ENCODE measurements around the gene SLC46A3.
"Not testable (repeated sequence)": the region's sequence is repeated elsewhere in the genome, so short reads cannot be mapped to it uniquely, and the experiment has no call there.

The SLC46A3 gene

DNA sequence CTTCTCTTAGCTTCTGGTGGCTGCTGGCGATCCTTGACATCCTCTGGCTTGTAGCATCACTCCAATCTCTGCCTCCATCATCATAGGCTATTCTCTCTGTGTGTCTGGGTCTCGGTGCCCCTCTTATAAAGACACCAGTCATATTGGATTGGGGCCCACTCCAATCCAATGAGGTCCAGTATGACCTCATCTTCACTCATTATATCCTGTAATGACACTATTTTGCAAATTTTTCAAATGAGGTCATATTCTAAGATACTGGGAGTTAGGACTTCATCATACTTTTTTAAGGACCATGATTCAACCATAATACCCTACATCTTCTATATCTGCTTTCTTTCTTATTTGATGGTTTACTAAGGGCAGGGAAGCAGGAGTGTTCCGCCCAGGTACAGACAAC lies 12.0 kb upstream of the SLC46A3 start:
- no peak for DNase-seq (ENCODE audit: low read depth)

DNA sequence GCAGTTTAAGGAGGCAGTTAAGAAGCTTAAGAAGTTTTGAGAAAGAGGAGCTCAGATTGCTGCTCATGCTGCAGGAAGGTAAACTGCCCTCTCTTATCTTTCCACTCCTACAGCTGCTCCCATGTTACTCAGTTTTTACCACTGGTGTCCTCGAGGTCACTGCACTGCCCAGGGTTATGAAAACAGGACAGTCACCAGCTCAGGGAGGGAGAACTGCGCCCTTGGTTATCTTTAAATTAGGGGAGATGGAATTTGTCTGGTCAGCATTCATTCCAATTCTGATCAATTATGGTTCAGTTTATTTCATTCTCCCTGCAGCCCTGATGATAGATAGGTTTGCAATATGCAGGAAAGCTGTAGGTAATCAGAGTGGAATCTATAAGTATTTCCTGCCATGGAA lies 10.8 kb upstream of the SLC46A3 start:
- no peak for DNase-seq (ENCODE audit: low read depth)

DNA sequence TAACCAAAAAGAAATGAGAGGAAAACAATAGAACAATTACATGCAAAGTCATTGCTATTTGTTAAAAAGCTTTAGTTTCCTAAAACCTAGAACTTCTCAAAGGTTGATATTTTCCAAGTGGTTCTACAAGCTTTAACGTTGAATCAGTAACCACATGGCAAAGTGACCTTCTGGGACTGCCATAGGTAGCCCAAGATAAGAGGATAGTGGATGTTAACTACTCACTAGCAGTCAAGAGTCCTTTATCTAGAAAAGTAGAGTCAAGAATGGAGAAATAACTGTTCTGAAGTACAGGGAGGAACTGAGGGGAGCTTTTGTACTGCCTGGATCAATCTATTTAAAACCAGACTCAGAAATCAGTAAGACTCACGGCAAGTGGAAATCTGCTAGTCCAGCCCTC lies 9.9 kb upstream of the SLC46A3 start:
- DNase-seq (ENCODE audit: low read depth): no peak

DNA sequence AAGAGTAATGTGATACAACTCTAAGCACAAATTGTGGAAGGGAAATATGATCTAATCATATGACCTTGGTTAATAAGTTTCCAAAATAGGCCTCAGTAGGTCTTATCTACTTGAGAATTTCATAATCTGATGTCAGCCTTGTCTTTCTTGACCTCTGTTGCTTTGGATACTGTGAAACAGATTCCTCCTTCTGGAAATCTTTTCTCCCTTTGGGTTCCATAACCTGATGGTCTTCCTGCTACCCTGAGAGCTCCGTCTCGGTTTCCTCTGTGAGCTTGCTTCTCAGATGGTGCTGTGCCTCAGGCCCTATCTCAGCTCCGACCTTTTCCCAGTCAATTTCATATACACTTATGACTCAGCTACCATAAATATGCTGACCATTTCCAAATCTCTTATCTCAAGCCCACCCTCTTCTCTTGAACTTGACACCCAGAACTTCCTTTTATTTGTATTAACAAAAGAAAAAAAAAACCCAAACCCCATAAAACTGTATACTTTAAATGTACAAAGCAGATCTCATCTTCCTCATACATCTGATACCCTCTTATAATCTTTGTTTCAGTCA lies 6.4 kb upstream of the SLC46A3 start:
- DNase-seq (ENCODE audit: low read depth): no peak

DNA sequence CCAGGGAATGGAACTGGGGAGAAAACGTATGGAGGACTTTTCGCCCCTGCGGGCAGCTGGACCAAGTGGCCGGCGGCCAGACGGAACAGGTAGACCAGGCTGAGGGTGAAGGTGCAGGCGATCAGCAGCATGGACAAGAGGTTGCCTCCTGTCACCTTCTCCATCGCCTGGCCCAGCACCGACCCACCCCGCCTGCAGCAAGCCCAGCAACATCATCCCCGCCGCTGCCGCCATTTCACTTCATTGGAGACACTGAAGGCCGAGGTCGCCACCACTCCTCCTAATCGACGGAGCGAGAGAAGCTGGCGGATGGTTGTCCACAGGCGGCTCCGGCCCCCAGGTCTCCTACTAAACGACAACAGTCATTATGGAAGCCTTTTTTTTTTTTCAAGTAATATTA lies 5.0 kb upstream of the SLC46A3 start:
- no peak for DNase-seq (ENCODE audit: low read depth)

DNA sequence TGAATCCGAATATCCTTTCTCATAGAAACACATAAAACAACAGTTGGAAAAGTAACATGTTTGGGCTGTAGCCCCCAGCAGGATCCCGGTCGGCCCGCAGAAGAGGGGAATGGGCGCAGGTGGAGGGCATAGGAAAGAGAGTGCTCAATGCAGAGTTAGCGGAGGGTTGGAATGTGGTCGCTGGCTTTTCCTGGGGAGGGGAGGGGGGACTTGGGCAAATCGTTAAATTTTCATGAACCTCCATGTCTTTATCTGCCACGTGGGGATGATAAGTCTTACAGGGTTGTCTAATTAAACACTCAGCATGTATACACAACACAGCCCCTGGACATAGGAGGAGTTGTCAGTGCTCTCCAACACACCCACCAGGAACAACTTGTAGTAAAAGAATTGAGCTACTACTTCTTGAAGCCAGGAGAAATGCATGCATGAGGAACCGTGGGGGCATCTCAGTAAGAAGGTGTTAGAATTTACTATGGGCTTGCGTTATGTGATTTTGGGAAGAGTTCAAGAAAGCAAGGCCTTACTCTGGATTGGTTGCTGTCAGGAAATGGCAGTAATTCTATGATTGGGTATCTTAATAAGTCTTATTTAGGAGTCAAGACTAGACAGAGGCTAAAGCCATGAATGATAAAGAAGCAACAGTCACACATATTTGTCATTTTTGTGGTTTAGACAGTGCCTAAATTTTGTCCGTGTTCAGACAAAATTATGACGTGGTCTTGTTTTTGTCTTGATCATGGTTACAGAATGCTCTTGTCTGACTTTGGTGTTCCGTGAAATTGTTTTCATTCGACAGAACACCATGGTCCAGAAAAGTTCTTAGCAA lies 671 bp upstream of the SLC46A3 start:
- no peak for DNase-seq (ENCODE audit: low read depth)

DNA sequence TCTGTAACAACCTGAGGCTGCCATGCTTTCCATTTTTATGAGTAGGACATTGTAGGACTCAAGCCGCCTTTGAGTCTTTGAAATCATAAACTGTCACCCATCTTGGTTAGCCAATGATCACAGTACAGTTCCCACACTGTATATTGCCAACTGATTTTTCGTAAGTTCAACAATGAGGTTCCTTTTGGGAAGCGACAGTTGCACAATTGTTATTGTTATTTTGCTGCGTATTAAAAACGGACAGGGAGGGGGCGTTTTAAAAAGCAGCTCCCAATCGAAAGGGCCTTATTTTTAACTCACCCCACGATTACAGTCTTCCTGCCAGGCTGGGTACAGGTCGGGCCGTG lies 601 bp downstream of the SLC46A3 start:
- DNase-seq (ENCODE audit: low read depth): no peak

DNA sequence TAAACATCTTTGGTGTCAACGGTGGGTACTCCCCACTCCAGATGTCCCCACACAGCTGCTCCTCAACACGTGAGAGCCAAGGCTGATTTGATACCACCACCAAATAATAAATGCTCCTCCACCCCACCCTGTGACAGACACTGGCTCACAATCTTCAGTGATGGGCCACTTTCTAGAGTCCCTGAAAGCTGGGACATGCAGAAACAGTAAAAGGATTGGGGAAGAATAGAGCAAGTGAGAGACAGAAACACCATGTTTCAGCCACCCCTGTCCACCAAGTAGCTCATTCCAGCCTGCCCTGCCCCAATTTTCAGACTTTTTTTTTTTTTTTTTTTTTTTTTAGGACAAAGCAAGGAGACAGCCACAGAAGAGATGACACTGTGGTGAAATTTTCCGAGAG lies 1.6 kb downstream of the SLC46A3 start:
- DNase-seq (ENCODE audit: low read depth): no peak

DNA sequence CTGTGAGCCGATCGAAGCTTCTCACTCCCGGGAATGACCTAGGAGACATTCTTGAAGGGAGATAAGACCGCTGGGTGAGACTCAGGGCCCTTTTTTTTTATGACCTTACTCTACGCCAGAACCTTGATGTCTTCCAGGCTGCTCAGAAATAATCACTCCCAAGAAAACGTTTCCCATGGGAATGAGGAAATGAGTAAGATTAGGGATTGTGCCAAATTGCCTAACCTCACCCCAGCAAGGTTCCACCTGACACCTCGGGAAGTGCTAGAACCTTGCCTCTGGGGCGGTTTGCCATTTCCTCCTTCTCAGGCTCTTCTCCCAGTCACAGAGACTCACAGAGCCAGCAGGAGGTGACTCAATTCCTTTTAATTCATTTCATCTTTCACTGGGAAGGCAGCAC lies 2.3 kb downstream of the SLC46A3 start:
- DNase-seq (ENCODE audit: low read depth): no peak

DNA sequence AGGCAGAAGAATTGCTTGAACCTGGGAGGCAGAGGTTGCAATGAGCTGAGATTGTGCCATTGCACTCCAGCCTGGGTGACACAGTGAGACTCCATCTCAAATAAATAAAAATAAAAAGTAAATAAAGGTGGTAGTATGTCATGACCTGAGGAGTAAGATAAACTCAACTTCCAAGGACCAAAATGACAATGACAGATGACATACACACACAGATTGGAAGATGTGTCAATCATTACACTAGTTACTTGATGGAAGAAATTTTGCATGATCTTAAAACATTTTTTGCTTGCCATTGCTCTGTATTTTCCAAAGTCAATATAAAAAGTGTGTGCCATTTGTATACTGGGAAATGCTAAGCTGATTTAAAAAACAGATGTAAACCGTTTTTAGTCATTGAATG lies 4.1 kb downstream of the SLC46A3 start:
- no peak for DNase-seq (ENCODE audit: low read depth)

DNA sequence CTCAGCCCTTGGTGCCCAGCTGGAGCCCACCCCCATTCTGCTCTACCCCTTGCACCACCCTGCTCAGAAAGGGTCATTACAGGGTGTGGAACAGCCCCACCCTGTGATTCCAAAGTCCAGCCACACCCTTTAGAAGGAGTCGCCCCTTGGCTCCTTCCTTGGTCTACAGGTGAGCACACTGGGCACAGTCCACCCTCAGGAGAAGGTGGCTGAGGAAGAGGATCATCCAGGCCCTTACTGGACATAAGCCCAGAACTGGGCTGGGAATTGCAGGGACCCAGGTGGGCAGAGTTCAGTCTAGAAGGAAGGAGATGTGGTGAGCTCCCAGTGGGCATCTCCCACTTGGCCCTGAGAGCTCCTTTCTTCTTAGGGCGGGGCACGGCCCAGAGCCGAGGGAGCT lies 8.6 kb downstream of the SLC46A3 start:
- no peak for DNase-seq (ENCODE audit: low read depth)

DNA sequence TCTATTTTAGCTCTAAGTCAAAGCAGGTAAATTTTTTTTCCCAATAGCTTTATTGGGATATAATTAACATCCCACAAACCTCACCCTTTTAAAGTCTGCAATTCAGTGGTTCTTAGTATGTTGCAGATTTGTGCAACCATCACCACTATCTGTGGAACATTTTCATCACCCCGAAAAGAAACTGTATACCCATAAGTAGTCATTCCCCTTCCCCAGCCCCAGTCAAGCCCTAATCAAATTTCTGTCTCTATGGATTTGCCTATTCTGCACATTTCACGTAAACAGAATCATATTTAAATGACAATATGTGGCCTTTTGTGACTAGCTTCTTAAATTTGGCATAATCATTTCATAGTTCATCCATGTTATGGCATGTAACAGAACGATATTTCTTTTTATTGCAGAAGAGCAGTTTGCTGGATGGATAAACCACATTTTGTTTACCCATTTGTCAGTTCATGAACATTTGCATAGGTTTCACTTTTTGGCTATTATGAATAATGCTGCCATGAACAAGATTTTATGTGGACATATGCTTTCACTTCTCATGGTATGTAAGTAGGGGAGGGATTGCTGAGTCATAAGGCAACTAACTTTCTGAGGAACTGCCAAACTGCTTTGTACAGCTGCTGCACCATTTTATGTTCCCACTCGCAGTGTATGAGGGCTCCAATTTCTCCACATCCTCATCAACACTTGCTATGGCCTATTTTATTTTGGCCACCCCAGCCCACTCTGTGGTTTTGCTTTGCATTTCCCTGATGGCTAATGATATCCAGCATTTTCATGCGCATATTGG lies 10.9 kb downstream of the SLC46A3 start:
- no peak for DNase-seq (ENCODE audit: low read depth)

DNA sequence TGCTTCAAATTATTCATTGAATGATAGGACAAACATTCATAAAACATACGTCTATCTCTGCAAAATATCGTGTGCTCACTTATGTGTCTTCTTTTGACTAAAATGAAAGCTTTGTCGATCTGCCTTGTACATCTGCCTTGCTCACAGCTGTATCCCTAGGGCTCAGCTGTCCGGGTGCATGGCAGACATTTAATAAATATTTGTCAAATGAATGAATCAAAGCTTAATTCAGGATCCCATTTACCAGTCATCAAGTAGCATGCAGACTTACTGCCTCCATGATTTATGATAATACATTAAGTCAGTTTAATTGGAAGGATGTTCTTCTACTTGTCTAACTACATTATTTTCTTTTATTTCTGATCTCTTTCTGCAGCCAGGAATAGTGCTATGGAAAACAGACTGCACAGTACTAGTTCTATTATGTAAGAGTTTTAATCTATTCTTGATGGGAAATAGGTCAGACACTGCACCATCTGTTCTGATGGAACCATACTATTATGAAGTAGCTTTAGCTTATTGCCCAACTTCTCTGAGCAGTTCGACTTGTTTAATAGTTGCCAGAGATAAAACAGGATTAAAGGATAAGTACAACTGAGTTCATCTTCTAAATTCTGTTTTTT lies 13.2 kb downstream of the SLC46A3 start:
- DNase-seq (ENCODE audit: low read depth): no peak

DNA sequence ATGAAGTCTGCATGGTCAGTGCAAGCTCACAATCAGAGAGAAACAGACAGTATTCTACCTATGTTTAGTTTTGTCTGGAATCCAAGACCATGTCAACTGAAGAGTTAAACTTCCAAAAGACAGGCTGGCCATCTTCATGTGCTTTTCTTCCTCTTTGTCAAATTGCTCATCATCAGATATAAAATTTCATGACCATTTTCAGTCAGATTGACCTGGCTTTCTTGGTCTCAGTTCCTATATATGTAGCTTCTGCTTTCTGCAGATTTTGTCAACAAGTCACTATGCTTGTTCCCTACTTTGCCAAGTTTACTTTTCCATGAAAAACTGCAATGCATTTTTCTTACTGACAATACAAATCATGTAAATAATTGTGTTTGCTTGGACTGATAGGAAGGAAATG lies 13.9 kb downstream of the SLC46A3 start:
- no peak for DNase-seq (ENCODE audit: low read depth)

DNA sequence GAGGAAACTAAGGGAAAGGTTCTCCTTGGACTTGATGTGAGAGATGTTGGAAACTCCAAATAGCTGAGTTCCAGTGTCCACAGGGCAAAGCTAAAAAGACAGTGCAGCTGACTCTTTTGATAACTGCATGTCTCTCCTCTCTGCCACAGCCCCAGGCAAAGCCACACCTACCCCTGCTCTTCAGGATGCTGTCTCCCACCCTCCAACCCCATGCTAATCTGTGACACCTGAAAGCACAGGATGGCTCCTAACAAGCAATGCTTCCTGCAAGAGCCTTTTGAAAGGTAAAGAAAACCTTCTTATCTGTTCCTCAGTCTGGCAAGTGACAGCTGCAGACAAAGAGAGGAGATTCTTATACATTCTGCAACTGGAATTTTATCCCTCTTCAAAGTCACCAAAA lies 14.5 kb downstream of the SLC46A3 start:
- DNase-seq (ENCODE audit: low read depth): no peak

DNA sequence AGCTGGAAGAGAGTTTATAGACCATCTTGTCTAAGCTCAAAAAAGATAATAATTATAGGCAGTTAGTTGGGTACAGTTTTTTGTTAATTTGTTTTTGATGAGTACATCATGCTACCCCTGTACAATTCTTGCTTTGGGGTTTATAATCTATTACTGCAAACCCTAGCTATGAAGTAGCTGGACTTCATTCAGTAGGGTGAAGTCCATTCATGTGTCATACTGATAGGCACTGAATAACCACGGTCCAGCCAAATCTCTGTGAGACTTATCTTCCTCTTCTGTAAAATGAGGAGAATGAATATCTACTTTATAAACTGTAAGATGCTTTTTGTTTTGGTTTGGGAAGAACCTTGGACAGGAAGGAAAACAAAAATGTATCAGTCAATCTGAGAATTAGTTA lies 19.5 kb downstream of the SLC46A3 start:
- DNase-seq (ENCODE audit: low read depth): no peak

DNA sequence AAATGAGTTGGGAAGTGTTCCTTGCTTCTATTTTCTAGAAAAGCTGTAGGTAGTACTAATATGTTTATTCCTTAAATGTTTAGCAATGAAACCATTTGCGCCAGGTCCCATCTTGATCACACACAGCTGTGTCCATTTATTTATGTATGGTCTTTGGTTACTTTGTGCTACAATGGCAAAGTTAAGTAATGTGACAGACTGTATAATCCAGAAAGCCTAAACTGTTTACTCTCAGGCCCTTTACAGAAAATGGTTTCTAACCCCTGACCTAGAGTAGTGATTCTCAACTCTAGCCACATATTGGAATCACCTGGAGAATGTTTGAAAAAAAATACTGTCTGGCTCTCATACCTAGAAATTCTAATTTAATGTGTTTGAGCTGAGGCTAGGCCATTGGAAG lies 21.3 kb downstream of the SLC46A3 start:
- no peak for DNase-seq (ENCODE audit: low read depth)

DNA sequence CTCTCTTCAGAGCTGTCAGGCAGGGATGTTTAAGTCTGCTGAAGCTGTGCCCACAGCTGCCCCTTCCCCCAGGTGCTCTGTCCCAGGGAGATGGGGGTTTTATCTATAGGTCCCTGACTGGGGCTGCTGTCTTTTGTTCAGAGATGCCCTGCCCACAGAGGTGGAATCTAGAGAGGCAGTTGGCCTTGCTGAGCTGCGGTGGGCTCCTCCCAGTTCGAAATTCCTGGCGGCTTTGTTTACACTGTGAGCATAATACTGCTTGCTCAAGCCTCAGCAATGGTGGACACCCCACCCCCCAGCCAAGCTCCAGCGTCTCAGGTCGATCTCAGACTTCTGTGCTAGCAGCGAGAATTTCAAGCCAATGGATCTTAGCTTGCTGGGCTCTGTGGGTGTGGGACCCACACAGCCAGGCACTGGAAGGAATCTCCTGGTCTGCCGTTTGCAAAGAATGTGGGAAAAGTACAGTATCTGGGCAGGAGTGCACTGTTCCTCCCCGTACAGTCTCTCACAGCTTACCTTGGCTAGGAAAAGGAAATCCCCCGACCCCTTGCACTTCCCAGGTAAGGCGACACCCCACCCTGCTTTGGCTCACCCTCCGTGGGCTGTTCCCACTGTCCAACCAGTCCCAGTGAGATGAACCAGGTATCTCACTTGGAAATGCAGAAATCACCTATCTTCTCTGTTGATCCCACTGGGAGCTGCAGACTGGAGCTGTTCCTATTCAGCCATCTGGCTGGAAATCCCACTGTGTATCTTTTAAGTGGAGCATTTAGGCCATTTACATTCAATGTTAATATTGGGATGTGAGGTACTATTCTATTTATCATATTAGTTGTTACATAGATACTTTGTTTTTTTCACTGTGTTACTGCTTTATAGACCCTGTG lies 24.9 kb downstream of the SLC46A3 start:
- DNase-seq (ENCODE audit: low read depth): not testable (repeated sequence)

DNA sequence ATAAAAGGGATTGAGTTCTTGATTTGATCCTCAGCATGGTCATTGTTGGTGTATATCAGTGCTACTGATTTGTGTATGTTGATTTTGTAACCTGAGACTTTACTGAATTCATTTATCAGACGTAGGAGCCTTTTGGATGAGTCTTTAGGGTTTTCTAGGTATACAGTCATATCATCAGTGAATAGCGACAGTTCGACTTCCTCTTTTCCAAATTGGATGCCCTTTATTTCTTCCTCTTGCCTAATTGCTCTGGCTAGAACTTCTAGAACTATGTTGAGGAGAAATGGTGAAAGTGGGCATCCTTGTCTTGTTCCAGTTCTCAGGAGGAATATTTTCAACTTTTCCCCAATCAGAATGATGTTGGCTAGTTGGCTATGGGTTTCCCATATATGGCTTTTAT lies 32.9 kb downstream of the SLC46A3 start:
- DNase-seq (ENCODE audit: low read depth): no peak

DNA sequence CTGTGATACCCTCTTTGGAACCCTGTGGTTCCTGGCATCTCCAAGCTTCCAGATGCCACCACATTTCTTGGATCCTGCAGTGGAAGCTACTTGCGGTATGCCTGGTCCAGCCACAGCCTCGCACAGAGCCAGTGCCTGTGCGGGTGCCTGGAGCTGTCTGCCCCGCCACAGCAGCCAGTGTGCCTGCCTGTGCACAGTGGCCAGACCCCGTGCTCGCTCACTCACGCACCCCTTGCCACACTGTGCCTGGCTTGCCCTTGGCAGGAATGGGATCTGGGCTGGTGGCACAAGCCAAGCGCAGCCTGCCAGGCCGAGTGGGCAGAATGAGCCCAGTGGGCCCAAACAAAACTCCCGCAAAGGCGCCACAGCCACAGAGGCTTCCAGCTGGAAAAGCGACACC lies 33.7 kb downstream of the SLC46A3 start:
- DNase-seq (ENCODE audit: low read depth): no peak

DNA sequence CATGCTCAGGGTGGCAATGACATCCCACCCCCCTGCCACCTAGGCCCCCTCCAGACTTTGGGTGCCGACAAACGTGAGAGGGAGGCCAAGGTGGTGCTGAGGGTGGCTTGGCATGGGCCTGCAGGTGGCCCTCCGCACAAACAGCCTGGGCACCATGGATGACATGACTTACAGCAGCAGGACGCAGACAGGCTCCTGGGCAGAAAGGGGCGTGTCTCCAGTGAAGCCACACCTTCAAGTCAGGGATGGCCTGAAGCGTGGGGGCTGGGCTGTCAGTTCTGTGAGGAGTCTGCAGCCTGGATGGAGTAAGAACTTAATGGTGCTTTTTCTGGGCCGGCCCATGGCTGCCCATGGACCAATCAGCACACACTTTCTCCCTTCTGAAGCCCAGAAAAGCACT lies 34.5 kb downstream of the SLC46A3 start:
- DNase-seq (ENCODE audit: low read depth): no peak

DNA sequence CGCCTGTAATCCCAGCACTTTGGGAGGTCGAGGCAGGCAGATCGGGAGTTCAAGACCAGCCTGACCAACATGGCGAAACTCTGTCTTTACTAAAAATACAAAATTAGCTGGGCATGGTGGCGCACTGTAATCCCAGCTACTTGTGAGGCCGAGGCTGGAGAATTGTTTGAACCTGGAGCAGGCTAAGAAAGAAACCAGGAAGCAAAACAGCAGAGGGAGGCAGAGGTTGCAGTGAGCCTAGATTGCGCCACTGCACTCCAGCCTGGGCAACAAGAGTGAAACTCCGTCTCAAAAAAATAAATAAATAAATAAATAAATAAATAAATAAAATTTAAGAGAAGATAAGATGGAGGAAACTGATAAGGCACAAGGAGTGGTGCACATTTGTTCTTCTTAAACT lies 35.6 kb downstream of the SLC46A3 start:
- not testable (repeated sequence) for DNase-seq (ENCODE audit: low read depth)

Data from activated T-cell treated with anti-CD3 and anti-CD28 coated beads for 1 hour (primary cell).